ENCODE data around the gene GALR3.

GALR3 gene

DNA sequence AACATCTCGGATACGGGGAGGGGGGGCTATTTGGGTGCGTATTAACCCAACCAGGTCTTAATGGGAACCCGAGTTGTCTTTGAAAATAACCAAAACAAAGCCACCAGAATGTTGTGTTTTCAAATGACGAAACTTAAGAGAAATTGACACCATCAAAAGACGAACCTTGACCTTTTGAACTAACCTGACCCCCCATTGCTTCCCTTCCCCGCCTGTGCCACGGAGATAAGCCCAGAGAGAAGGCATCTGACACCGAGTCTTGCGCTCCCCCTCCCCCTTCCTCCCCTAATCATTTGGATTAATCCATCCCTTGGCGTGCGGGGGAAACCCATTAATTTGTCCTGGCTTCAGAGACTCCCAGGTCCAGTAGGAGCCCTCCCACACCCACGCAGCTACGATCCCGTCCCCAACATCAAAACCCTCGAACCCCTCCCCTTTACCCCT is 20.0 kb upstream of the GALR3 start:
- H3K27ac ChIP-seq (ENCODE audit: low read depth in 2 of 2, low read length in 2 of 2), result peak overlapping the region in 1 of 2 donors; percentile 86

DNA sequence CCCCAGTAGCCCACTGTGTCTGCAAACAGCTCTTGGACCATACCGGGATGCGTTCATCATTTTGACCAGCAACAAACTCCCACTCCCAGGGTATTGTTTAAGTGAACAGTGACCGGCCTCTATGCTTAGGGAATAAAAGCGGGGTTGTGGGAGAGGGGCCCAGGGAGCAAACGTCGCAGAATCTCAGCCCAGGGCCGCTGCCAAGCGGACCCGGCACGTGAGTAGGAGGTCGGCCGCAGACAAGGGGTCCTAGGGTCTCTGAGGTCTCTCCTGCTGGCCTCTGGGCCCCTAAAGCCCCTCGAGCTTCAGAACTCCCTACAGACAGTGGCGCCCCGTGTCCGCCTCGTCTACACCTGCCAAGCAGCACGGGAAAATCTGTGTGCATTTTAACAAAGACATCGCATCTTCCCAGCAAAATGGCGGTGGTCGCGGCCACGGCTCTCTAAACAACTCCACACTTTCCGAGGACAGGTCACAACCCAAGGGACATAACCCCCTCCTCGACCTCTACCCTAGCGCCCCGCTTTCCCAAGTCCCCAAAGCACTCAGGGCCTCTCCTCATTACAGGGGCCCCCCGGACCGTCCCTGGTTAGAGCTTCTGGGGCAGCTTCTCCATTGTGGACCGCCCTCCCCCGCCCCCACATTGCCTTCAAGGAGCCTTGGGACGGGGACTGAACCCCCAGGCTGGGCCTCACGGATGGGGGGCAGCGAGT is 19.4 kb upstream of the GALR3 start:
- Histone ChIP-seq H3K27ac (ENCODE audit: low read depth in 2 of 2, low read length in 2 of 2) (peak overlapping the region in 1 of 2 donors; percentile 86), H3K4me1 (ENCODE audit: control insufficient read depth in 2 of 2, insufficient read depth in 2 of 2, low read length in 2 of 2) (peaks cover 26 to 27% of the 10 kb centered on the region in 2 donors), H3K9ac (ENCODE audit: low read depth in 1 of 2, low read length in 2 of 2) (peak overlapping the region in 1 of 2 donors; percentile 90), H3K4me3 (ENCODE audit: low read length in 2 of 2) (peak overlapping the region in 1 of 2 donors; percentile 85), H3K9me3 (ENCODE audit: control insufficient read depth in 2 of 2, low read length in 2 of 2) (no peaks in the 10 kb centered on the region), H3K27me3 (ENCODE audit: control insufficient read depth in 2 of 2, insufficient read depth in 2 of 2, low read length in 2 of 2) (no peaks in the 10 kb centered on the region), H3K36me3 (ENCODE audit: control insufficient read depth in 2 of 2, insufficient read depth in 2 of 2, low read length in 2 of 2) (no peaks in the 10 kb centered on the region)

More for the DNA sequence above, 20.0 kb upstream of the GALR3 start:
- Histone ChIP-seq H3K27me3 (ENCODE audit: control insufficient read depth in 2 of 2, insufficient read depth in 2 of 2, low read length in 2 of 2) (no peaks in the 10 kb centered on the region), H3K4me1 (ENCODE audit: control insufficient read depth in 2 of 2, insufficient read depth in 2 of 2, low read length in 2 of 2) (peaks cover 24 to 25% of the 10 kb centered on the region in 2 donors), H3K4me3 (ENCODE audit: low read length in 2 of 2) (peak overlapping the region; percentile 67 to 73), H3K9me3 (ENCODE audit: control insufficient read depth in 2 of 2, low read length in 2 of 2) (no peaks in the 10 kb centered on the region), H3K9ac (ENCODE audit: low read depth in 1 of 2, low read length in 2 of 2) (peak overlapping the region; percentile 63 to 78), H3K36me3 (ENCODE audit: control insufficient read depth in 2 of 2, insufficient read depth in 2 of 2, low read length in 2 of 2) (no peaks in the 10 kb centered on the region)

DNA sequence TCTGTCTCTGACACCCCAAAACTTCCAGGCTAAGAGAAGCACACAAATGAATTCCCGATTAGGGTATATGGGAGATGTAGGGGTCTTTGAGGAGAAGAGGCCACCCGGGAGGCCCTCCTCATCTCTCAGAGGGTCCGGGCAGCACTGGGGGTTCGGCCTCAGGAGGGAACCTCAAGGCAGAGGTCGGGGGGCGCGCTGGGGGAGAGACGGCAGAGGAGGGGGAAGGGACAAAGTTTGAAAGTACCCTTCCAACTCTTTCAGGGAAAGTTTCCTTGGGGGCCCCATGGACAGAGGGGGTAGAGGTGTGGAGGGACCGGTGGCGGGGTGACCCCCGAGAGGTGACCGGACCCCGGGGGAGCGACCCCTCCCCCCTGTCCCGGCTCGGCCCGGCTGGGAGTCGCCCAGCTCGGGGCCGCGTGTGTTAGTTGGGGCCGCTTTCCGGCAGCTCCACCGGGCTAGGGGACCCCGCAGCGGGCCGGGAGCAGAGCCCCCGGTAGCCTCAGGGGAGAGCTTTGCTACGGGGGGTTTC is 18.8 kb upstream of the GALR3 start:
- Histone ChIP-seq H3K4me3 (ENCODE audit: low read length in 2 of 2) (peak overlapping the region; percentile 80 to 85), H3K36me3 (ENCODE audit: control insufficient read depth in 2 of 2, insufficient read depth in 2 of 2, low read length in 2 of 2) (no peaks in the 10 kb centered on the region), H3K9me3 (ENCODE audit: control insufficient read depth in 2 of 2, low read length in 2 of 2) (no peaks in the 10 kb centered on the region), H3K4me1 (ENCODE audit: control insufficient read depth in 2 of 2, insufficient read depth in 2 of 2, low read length in 2 of 2) (peaks cover 26 to 27% of the 10 kb centered on the region in 2 donors), H3K9ac (ENCODE audit: low read depth in 1 of 2, low read length in 2 of 2) (peak overlapping the region; percentile 47 to 90), H3K27ac (ENCODE audit: low read depth in 2 of 2, low read length in 2 of 2) (peak overlapping the region; percentile 32 to 94), H3K27me3 (ENCODE audit: control insufficient read depth in 2 of 2, insufficient read depth in 2 of 2, low read length in 2 of 2) (no peaks in the 10 kb centered on the region)

DNA sequence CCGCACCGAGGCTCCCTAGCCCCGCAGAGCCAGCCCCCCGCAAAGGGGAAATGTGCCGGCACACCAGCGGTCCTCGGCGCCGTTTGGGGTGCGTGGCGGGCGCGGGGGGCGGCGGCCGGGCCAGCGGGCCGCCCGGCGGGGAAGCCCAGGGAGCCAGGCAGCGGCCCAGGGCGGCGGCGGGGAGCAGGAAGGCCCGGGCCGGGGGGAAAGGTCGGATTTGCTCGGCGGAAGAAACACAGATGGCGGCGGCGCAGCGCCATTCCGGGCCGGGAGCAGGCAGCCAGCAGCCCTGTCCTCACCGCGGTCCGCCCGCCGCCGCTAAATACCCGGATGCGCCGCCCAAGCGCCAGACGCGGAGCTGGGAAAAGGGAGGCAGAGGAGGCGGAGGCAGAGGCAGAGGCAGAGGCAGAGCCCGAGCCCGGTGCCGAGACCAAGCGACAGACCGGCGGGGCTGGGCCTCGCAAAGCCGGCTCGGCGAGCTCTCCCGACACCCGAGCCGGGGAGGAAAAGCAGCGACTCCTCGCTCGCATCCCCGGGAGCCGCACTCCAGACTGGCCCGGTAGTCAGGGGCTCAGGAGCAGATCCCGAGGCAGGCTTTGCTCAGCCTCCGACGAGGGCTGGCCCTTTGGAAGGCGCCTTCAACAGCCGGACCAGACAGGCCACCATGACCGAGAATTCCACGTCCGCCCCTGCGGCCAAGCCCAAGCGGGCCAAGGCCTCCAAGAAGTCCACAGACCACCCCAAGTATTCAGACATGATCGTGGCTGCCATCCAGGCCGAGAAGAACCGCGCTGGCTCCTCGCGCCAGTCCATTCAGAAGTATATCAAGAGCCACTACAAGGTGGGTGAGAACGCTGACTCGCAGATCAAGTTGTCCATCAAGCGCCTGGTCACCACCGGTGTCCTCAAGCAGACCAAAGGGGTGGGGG is 18.0 kb upstream of the GALR3 start:
- Histone ChIP-seq H3K27me3 (ENCODE audit: control insufficient read depth in 2 of 2, insufficient read depth in 2 of 2, low read length in 2 of 2) (no peaks in the 10 kb centered on the region), H3K9me3 (ENCODE audit: control insufficient read depth in 2 of 2, low read length in 2 of 2) (no peaks in the 10 kb centered on the region), H3K4me1 (ENCODE audit: control insufficient read depth in 2 of 2, insufficient read depth in 2 of 2, low read length in 2 of 2) (peaks cover 26 to 27% of the 10 kb centered on the region in 2 donors), H3K36me3 (ENCODE audit: control insufficient read depth in 2 of 2, insufficient read depth in 2 of 2, low read length in 2 of 2) (no peaks in the 10 kb centered on the region), H3K27ac (ENCODE audit: low read depth in 2 of 2, low read length in 2 of 2) (peak overlapping the region; percentile 94 to 96), H3K9ac (ENCODE audit: low read depth in 1 of 2, low read length in 2 of 2) (peak overlapping the region; percentile 87 to 90), H3K4me3 (ENCODE audit: low read length in 2 of 2) (peak overlapping the region; percentile 80 to 85)

DNA sequence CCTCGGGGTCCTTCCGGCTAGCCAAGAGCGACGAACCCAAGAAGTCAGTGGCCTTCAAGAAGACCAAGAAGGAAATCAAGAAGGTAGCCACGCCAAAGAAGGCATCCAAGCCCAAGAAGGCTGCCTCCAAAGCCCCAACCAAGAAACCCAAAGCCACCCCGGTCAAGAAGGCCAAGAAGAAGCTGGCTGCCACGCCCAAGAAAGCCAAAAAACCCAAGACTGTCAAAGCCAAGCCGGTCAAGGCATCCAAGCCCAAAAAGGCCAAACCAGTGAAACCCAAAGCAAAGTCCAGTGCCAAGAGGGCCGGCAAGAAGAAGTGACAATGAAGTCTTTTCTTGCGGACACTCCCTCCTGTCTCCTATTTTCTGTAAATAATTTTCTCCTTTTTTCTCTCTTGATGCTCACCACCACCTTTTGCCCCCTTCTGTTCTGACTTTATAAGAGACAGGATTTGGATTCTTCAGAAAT is 17.3 kb upstream of the GALR3 start:
- Histone ChIP-seq H3K4me3 (ENCODE audit: low read length in 2 of 2) (peak overlapping the region; percentile 80 to 85), H3K36me3 (ENCODE audit: control insufficient read depth in 2 of 2, insufficient read depth in 2 of 2, low read length in 2 of 2) (no peaks in the 10 kb centered on the region), H3K27ac (ENCODE audit: low read depth in 2 of 2, low read length in 2 of 2) (peak overlapping the region; percentile 94 to 96), H3K4me1 (ENCODE audit: control insufficient read depth in 2 of 2, insufficient read depth in 2 of 2, low read length in 2 of 2) (peaks cover 26 to 27% of the 10 kb centered on the region in 2 donors), H3K9ac (ENCODE audit: low read depth in 1 of 2, low read length in 2 of 2) (peak overlapping the region; percentile 87 to 90), H3K27me3 (ENCODE audit: control insufficient read depth in 2 of 2, insufficient read depth in 2 of 2, low read length in 2 of 2) (no peaks in the 10 kb centered on the region), H3K9me3 (ENCODE audit: control insufficient read depth in 2 of 2, low read length in 2 of 2) (no peaks in the 10 kb centered on the region)

DNA sequence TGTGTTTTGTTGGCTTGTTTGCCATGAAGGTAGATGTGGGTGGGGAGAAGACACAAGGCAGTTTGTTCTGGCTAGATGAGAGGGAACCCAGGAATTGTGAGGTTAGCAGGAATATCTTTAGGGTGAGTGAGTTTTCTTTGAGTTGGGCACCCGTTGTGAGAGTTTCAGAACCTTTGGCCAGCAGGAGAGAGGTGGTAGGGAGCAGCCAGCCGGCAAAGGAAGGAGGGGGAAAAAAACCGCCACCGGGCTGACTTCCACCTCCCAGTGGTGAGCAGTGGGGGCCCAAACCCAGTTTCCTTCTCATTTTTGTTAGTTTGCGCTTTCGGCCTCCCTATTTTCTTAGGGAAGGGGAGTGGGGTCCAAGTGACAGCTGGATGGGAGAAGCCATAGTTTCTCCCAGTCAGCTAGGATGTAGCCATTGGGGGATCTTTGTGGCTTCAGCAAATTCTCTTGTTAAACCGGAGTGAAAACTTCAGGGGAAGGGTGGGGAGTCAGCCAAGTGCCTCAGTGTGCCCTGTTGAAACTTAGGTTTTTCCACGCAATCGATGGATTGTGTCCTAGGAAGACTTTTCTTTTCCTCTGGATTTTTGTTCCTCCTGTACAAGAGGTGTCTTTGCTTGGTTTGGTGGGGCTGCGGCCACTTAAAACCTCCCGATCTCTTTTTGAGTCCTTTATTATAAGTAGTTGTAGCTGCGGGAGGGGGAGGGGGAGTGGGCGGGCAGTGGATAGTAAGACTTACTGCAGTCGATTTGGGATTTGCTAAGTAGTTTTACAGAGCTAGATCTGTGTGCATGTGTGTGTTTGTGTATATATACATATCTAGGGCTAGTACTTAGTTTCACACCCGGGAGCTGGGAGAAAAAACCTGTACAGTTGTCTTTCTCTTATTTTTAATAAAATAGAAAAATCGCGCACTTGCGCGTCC is 16.5 kb upstream of the GALR3 start:
- Histone ChIP-seq H3K9ac (ENCODE audit: low read depth in 1 of 2, low read length in 2 of 2) (peak overlapping the region; percentile 87 to 90), H3K27me3 (ENCODE audit: control insufficient read depth in 2 of 2, insufficient read depth in 2 of 2, low read length in 2 of 2) (no peaks in the 10 kb centered on the region), H3K4me1 (ENCODE audit: control insufficient read depth in 2 of 2, insufficient read depth in 2 of 2, low read length in 2 of 2) (peaks cover 23 to 27% of the 10 kb centered on the region in 2 donors), H3K27ac (ENCODE audit: low read depth in 2 of 2, low read length in 2 of 2) (peak overlapping the region; percentile 94 to 96), H3K36me3 (ENCODE audit: control insufficient read depth in 2 of 2, insufficient read depth in 2 of 2, low read length in 2 of 2) (no peaks in the 10 kb centered on the region), H3K4me3 (ENCODE audit: low read length in 2 of 2) (peak overlapping the region; percentile 80 to 85), H3K9me3 (ENCODE audit: control insufficient read depth in 2 of 2, low read length in 2 of 2) (no peaks in the 10 kb centered on the region)

DNA sequence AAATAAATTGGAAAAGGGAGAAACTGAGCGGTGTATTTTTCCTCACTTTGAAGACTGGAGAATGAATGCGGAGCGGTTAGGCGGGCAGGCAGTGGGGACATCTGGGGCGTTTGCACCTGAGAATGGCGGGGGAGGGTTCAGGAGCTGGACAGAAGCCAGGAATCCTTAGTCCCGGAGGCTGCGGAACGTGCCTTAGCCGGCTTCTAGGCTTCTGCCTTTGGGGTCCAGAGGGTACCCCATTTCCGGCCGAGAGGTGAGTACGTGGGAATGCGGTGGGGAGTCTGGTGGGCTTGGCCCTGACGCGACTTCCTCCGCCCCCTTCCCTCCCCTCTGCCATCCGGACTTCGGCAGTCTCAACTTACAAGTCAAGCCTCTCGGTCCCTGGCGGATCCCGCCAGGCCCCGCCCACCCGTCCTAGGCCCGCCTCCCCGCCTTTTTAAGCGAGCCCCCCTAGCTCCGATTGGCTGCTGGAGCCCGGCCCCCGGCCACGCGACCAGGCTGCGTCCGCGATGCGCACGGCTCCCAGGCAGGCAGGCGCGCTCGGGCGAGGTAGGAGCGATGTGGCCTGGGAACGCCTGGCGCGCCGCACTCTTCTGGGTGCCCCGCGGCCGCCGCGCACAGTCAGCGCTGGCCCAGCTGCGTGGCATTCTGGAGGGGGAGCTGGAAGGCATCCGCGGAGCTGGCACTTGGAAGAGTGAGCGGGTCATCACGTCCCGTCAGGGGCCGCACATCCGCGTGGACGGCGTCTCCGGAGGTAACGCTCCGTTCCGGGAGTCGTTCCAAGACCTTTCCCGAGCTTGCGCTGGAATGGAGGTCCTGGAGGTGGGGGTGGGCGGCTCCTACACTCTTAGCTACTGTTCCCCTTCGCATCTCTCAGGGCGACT is 15.5 kb upstream of the GALR3 start, which contains the start of gene GCAT:
GCAT (plus strand) TSS at position 525 of the 884 bp plus-strand sequence; CDS start at position 559, 34 bp downstream.
- Histone ChIP-seq H3K36me3 (ENCODE audit: control insufficient read depth in 2 of 2, insufficient read depth in 2 of 2, low read length in 2 of 2) (no peaks in the 10 kb centered on the region), H3K27ac (ENCODE audit: low read depth in 2 of 2, low read length in 2 of 2) (peak within 1 kb of the TSS; percentile 94 to 96), H3K9ac (ENCODE audit: low read depth in 1 of 2, low read length in 2 of 2) (peak within 1 kb of the TSS; percentile 87 to 90), H3K4me3 (ENCODE audit: low read length in 2 of 2) (peak within 1 kb of the TSS; percentile 80 to 85), H3K4me1 (ENCODE audit: control insufficient read depth in 2 of 2, insufficient read depth in 2 of 2, low read length in 2 of 2) (peaks cover 19 to 27% of the 10 kb centered on the region in 2 donors), H3K9me3 (ENCODE audit: control insufficient read depth in 2 of 2, low read length in 2 of 2) (no peaks in the 10 kb centered on the region), H3K27me3 (ENCODE audit: control insufficient read depth in 2 of 2, insufficient read depth in 2 of 2, low read length in 2 of 2) (no peaks in the 10 kb centered on the region)

DNA sequence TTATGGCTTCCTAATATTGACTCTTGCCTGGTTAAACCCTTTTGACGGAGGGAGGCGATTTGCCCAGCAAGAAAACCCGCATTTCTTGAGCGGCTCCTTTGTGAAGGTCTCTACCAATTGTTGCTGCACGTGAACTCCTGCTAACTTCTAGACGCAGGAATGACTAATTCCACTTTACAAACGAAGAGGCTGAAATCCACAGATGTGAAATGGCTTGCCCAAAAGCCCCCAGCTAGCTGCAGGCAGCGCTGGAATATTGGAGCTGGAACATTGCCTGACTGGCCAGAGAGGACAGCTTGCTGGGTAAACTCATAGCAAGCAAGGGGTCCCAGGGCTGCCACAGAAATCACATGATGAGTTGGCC is 14.9 kb upstream of the GALR3 start:
- Histone ChIP-seq H3K27ac (ENCODE audit: low read depth in 2 of 2, low read length in 2 of 2) (peak overlapping the region; percentile 60 to 96), H3K36me3 (ENCODE audit: control insufficient read depth in 2 of 2, insufficient read depth in 2 of 2, low read length in 2 of 2) (no peaks in the 10 kb centered on the region), H3K27me3 (ENCODE audit: control insufficient read depth in 2 of 2, insufficient read depth in 2 of 2, low read length in 2 of 2) (no peaks in the 10 kb centered on the region), H3K9me3 (ENCODE audit: control insufficient read depth in 2 of 2, low read length in 2 of 2) (no peaks in the 10 kb centered on the region), H3K9ac (ENCODE audit: low read depth in 1 of 2, low read length in 2 of 2) (peak overlapping the region; percentile 80 to 90), H3K4me3 (ENCODE audit: low read length in 2 of 2) (peak overlapping the region; percentile 80 to 85), H3K4me1 (ENCODE audit: control insufficient read depth in 2 of 2, insufficient read depth in 2 of 2, low read length in 2 of 2) (peaks cover 13 to 21% of the 10 kb centered on the region in 2 donors)

Measured in mucosa of rectum (tissue), 2 donors.